Measurements from ENCODE around the gene MTA3.
"Not testable (repeated sequence)": the region's sequence is repeated elsewhere in the genome, so short reads cannot be mapped to it uniquely, and the experiment has no call there.

The MTA3 gene

GRCh38 chr2:42708179-42708578 is 139.7 kb downstream of the MTA3 start:
- Mint-ChIP-seq H3K36me3 (peaks cover 18% of the 10 kb centered on the region), H3K9me3 (ENCODE audit: low read depth) (no peaks in the 10 kb centered on the region), H3K4me1 (ENCODE audit: low read depth) (no peaks in the 10 kb centered on the region), H3K27ac (no peak overlapping the region), H3K27me3 (no peaks in the 10 kb centered on the region), H3K4me3 (no peak overlapping the region)

GRCh38 chr2:42711896-42712295 is 143.5 kb downstream of the MTA3 start:
- Mint-ChIP-seq H3K27me3 (no peaks in the 10 kb centered on the region), H3K4me1 (ENCODE audit: low read depth) (peaks cover 2% of the 10 kb centered on the region), H3K4me3 (no peak overlapping the region), H3K9me3 (ENCODE audit: low read depth) (no peaks in the 10 kb centered on the region), H3K27ac (no peak overlapping the region), H3K36me3 (peaks cover 10% of the 10 kb centered on the region)

GRCh38 chr2:42712934-42713333 is 144.5 kb downstream of the MTA3 start:
- H3K4me1 Mint-ChIP-seq (ENCODE audit: low read depth) = peaks cover 2% of the 10 kb centered on the region
- H3K4me3 Mint-ChIP-seq = no peak overlapping the region
- no peak overlapping the region for H3K27ac Mint-ChIP-seq
- H3K27me3 Mint-ChIP-seq = no peaks in the 10 kb centered on the region
- peaks cover 10% of the 10 kb centered on the region for H3K36me3 Mint-ChIP-seq
- H3K9me3 Mint-ChIP-seq (ENCODE audit: low read depth) = no peaks in the 10 kb centered on the region

GRCh38 chr2:42713920-42714319 is 145.5 kb downstream of the MTA3 start:
- H3K27ac Mint-ChIP-seq = no peak overlapping the region
- no peaks in the 10 kb centered on the region for H3K9me3 Mint-ChIP-seq (ENCODE audit: low read depth)
- peaks cover 12% of the 10 kb centered on the region for H3K36me3 Mint-ChIP-seq
- peaks cover 2% of the 10 kb centered on the region for H3K4me1 Mint-ChIP-seq (ENCODE audit: low read depth)
- no peak overlapping the region for H3K4me3 Mint-ChIP-seq
- H3K27me3 Mint-ChIP-seq = no peaks in the 10 kb centered on the region

- H3K4me3 Mint-ChIP-seq = no peak overlapping the region
- H3K9me3 Mint-ChIP-seq (ENCODE audit: low read depth) = no peaks in the 10 kb centered on the region
- peaks cover 2% of the 10 kb centered on the region for H3K4me1 Mint-ChIP-seq (ENCODE audit: low read depth)
- no peaks in the 10 kb centered on the region for H3K27me3 Mint-ChIP-seq
- H3K36me3 Mint-ChIP-seq = peaks cover 9% of the 10 kb centered on the region
- no peak overlapping the region for H3K27ac Mint-ChIP-seq
Measured at GRCh38 chr2:42714686-42715085, 146.3 kb downstream of the MTA3 start.

GRCh38 chr2:42721898-42722297 is 153.5 kb downstream of the MTA3 start:
- no peaks in the 10 kb centered on the region for H3K27me3 Mint-ChIP-seq
- H3K4me1 Mint-ChIP-seq (ENCODE audit: low read depth) = peaks cover 5% of the 10 kb centered on the region
- H3K36me3 Mint-ChIP-seq = peaks cover 13% of the 10 kb centered on the region
- H3K27ac Mint-ChIP-seq = no peak overlapping the region
- no peaks in the 10 kb centered on the region for H3K9me3 Mint-ChIP-seq (ENCODE audit: low read depth)
- no peak overlapping the region for H3K4me3 Mint-ChIP-seq

- no peak overlapping the region for H3K27ac Mint-ChIP-seq
- H3K36me3 Mint-ChIP-seq = peaks cover 16% of the 10 kb centered on the region
- H3K27me3 Mint-ChIP-seq = no peaks in the 10 kb centered on the region
- H3K9me3 Mint-ChIP-seq (ENCODE audit: low read depth) = no peaks in the 10 kb centered on the region
- H3K4me3 Mint-ChIP-seq = no peak overlapping the region
- H3K4me1 Mint-ChIP-seq (ENCODE audit: low read depth) = peaks cover 5% of the 10 kb centered on the region
Measured at GRCh38 chr2:42722320-42723190, 154.1 kb downstream of the MTA3 start.

- H3K27me3 Mint-ChIP-seq = no peaks in the 10 kb centered on the region
- no peaks in the 10 kb centered on the region for H3K9me3 Mint-ChIP-seq (ENCODE audit: low read depth)
- peaks cover 5% of the 10 kb centered on the region for H3K4me1 Mint-ChIP-seq (ENCODE audit: low read depth)
- no peak overlapping the region for H3K4me3 Mint-ChIP-seq
- H3K27ac Mint-ChIP-seq = no peak overlapping the region
- H3K36me3 Mint-ChIP-seq = peaks cover 20% of the 10 kb centered on the region
Measured at GRCh38 chr2:42723465-42723864, 155.0 kb downstream of the MTA3 start.

- Mint-ChIP-seq H3K4me1 (ENCODE audit: low read depth) (peaks cover 5% of the 10 kb centered on the region), H3K27ac (no peak overlapping the region), H3K27me3 (no peaks in the 10 kb centered on the region), H3K4me3 (no peak overlapping the region), H3K36me3 (peaks cover 27% of the 10 kb centered on the region), H3K9me3 (ENCODE audit: low read depth) (no peaks in the 10 kb centered on the region)
Measured at GRCh38 chr2:42724886-42725285, 156.5 kb downstream of the MTA3 start.

GRCh38 chr2:42725657-42726056 is 157.2 kb downstream of the MTA3 start:
- Mint-ChIP-seq H3K9me3 (ENCODE audit: low read depth) (no peaks in the 10 kb centered on the region), H3K4me3 (no peak overlapping the region), H3K27ac (no peak overlapping the region), H3K36me3 (peaks cover 35% of the 10 kb centered on the region), H3K27me3 (no peaks in the 10 kb centered on the region), H3K4me1 (ENCODE audit: low read depth) (peaks cover 5% of the 10 kb centered on the region)

- Mint-ChIP-seq H3K27me3 (no peaks in the 10 kb centered on the region), H3K27ac (no peak overlapping the region), H3K4me3 (no peak overlapping the region), H3K9me3 (ENCODE audit: low read depth) (peaks cover 5% of the 10 kb centered on the region), H3K4me1 (ENCODE audit: low read depth) (peaks cover 5% of the 10 kb centered on the region), H3K36me3 (peaks cover 42% of the 10 kb centered on the region)
Measured at GRCh38 chr2:42726680-42727079, 158.2 kb downstream of the MTA3 start.

- H3K27ac Mint-ChIP-seq; H3K27me3 Mint-ChIP-seq; H3K4me1 Mint-ChIP-seq (ENCODE audit: low read depth); H3K4me3 Mint-ChIP-seq: not testable (repeated sequence)
- peaks cover 69% of the 10 kb centered on the region for H3K36me3 Mint-ChIP-seq
- peaks cover 30% of the 10 kb centered on the region for H3K9me3 Mint-ChIP-seq (ENCODE audit: low read depth)
Measured at GRCh38 chr2:42731316-42731715, 162.9 kb downstream of the MTA3 start.

- Mint-ChIP-seq H3K4me3 (no peak overlapping the region), H3K9me3 (ENCODE audit: low read depth) (peaks cover 30% of the 10 kb centered on the region), H3K27me3 (no peaks in the 10 kb centered on the region), H3K4me1 (ENCODE audit: low read depth) (no peaks in the 10 kb centered on the region), H3K27ac (no peak overlapping the region), H3K36me3 (peaks cover 74% of the 10 kb centered on the region)
Measured at GRCh38 chr2:42733852-42734251, 165.4 kb downstream of the MTA3 start.

GRCh38 chr2:42736598-42737322 is 168.3 kb downstream of the MTA3 start:
- Mint-ChIP-seq H3K36me3 (peaks cover 75% of the 10 kb centered on the region), H3K9me3 (ENCODE audit: low read depth) (peaks cover 24% of the 10 kb centered on the region)

GRCh38 chr2:42741140-42741539 is 172.7 kb downstream of the MTA3 start:
- Mint-ChIP-seq H3K9me3 (ENCODE audit: low read depth) (no peaks in the 10 kb centered on the region), H3K36me3 (peaks cover 38% of the 10 kb centered on the region), H3K4me3 (no peak overlapping the region), H3K27ac (no peak overlapping the region), H3K27me3 (no peaks in the 10 kb centered on the region), H3K4me1 (ENCODE audit: low read depth) (peaks cover 1% of the 10 kb centered on the region)

More at GRCh38 chr2:42736598-42737322, 168.3 kb downstream of the MTA3 start:
- H3K27ac Mint-ChIP-seq = no peak overlapping the region
- no peak overlapping the region for H3K4me3 Mint-ChIP-seq
- H3K4me1 Mint-ChIP-seq (ENCODE audit: low read depth) = peaks cover 1% of the 10 kb centered on the region
- H3K27me3 Mint-ChIP-seq = no peaks in the 10 kb centered on the region

Data from activated naive CD8-positive, alpha-beta T cell (primary cell).